GM12873 (cell line): Measurements from ENCODE around the gene TESK1.

Experiments
- CTCF ChIP-seq: IDR thresholded peaks from 2 replicates; pipeline ENCODE4 v1.5.1; 2012; ENCODE audit warnings: low read depth, mild to moderate bottlenecking, moderate library complexity, low read length, control low read depth; ENCODE audit not compliant: insufficient read depth; ENCODE audit errors: missing control alignments

Gene TESK1

GRCh38 chr9:35570709-35571504, 34.2 kb upstream of the TESK1 start:
- TF ChIP-seq CTCF: no peak

- TF ChIP-seq CTCF: no peak
These were observed 30.4 kb upstream of the TESK1 start for GRCh38 chr9:35574578-35575122.

- no peak for TF ChIP-seq CTCF
These were observed 29.6 kb upstream of the TESK1 start for GRCh38 chr9:35575478-35575877.

GRCh38 chr9:35577486-35577885, 27.6 kb upstream of the TESK1 start:
- no peak for TF ChIP-seq CTCF

GRCh38 chr9:35579130-35579529, 25.9 kb upstream of the TESK1 start:
- TF ChIP-seq CTCF: no peak

GRCh38 chr9:35593581-35593980, 11.5 kb upstream of the TESK1 start:
- TF ChIP-seq CTCF: no peak

- no peak for TF ChIP-seq CTCF
These were observed 10.6 kb upstream of the TESK1 start for GRCh38 chr9:35594471-35594870.
